IMR-90 (cell line): ENCODE measurements around the gene SASH3. TPM values are rescaled to one million over a fixed set of nuclear protein-coding genes. Genes with fewer than 3 reads are reported as not detected.

ENCODE experiments used
- ATAC-seq: fragments of 200-7000 bp; cut with Tn5 transposase; 2 replicates; pipeline ENCODE4 v1.9.1; 2020; ENCODE audit warnings: low read depth, mild to moderate bottlenecking, moderate library complexity
- BruUV-seq: library from RNA; stranded (reverse); fragments of 400-500 nt; replicated peaks from 2 replicates; lab custom pipeline; 2021; lab: Mats Ljungman, UMichigan
- CTCF ChIA-PET: fragments of 300-600 bp; formaldehyde crosslinking; extraction: SDS; loops from one replicate; lab custom pipeline; 2021; ENCODE audit warnings: antibody characterized with exemption; lab: Yijun Ruan, JAX
- POLR2A ChIA-PET: fragments of 300-600 bp; sonication (Branson Sonifier 250); formaldehyde crosslinking; loops from one replicate; lab custom pipeline; 2022; ENCODE audit warnings: antibody characterized with exemption; ENCODE audit not compliant: unreplicated experiment; lab: Charles Lee
- DNase-seq: peaks from one replicate; pipeline ENCODE4 v3.0.0; 2013
- H2AFZ ChIP-seq: replicated peaks from 2 replicates; pipeline ENCODE3; 2013; ENCODE audit warnings: low read length, mild to moderate bottlenecking; ENCODE audit not compliant: poor library complexity
- H2AK5ac ChIP-seq: 2 replicates; pipeline ENCODE4 v1.6.1; 2013; ENCODE audit warnings: low read depth, low read length, inconsistent platforms
- H2AK9ac ChIP-seq: replicated peaks from 2 replicates; pipeline ENCODE3; 2013; ENCODE audit warnings: mild to moderate bottlenecking, low read depth, low read length, moderate library complexity; ENCODE audit not compliant: poor library complexity
- H2BK120ac ChIP-seq: 2 replicates; pipeline ENCODE4 v1.6.1; 2013; ENCODE audit warnings: low read depth, low read length, inconsistent platforms
- H2BK15ac ChIP-seq: 3 replicates; pipeline ENCODE4 v1.6.1; 2013; ENCODE audit warnings: low read depth, low read length, inconsistent platforms
- H2BK20ac ChIP-seq: 2 replicates; pipeline ENCODE4 v1.6.1; 2013; ENCODE audit warnings: low read depth, mild to moderate bottlenecking, inconsistent platforms, low read length, moderate library complexity
- H2BK5ac ChIP-seq: 2 replicates; pipeline ENCODE4 v1.6.1; 2013; ENCODE audit warnings: mild to moderate bottlenecking, low read depth, low read length, inconsistent platforms; ENCODE audit not compliant: poor library complexity, severe bottlenecking
- H3K14ac ChIP-seq: replicated peaks from 2 replicates; pipeline ENCODE4 v1.6.1; 2013; ENCODE audit warnings: low read depth, low read length, inconsistent platforms
- H3K18ac ChIP-seq: 2 replicates; pipeline ENCODE4 v1.6.1; 2013; ENCODE audit warnings: low read depth, low read length, control low read depth
- H3K23ac ChIP-seq: 2 replicates; pipeline ENCODE4 v1.6.1; 2013; ENCODE audit warnings: low read depth, low read length, inconsistent platforms
- H3K27ac ChIP-seq: 2 replicates; pipeline ENCODE4 v1.5.1; 2013; ENCODE audit warnings: mild to moderate bottlenecking, control low read depth, low read length; ENCODE audit not compliant: insufficient read depth
- H3K27me3 ChIP-seq: 2 replicates; pipeline ENCODE4 v1.6.1; 2013; ENCODE audit warnings: low read length; ENCODE audit not compliant: control insufficient read depth, insufficient read depth
- H3K36me3 ChIP-seq: 2 replicates; pipeline ENCODE4 v1.6.1; 2013; ENCODE audit warnings: low read length, mixed read lengths; ENCODE audit not compliant: control insufficient read depth, insufficient read depth
- H3K4ac ChIP-seq: 2 replicates; pipeline ENCODE4 v1.6.1; 2013; ENCODE audit warnings: low read depth, low read length, inconsistent platforms
- H3K4me1 ChIP-seq: 2 replicates; pipeline ENCODE4 v1.6.1; 2013; ENCODE audit warnings: low read length, mixed read lengths; ENCODE audit not compliant: control insufficient read depth, insufficient read depth
- H3K4me2 ChIP-seq: 2 replicates; pipeline ENCODE4 v1.6.1; 2013; ENCODE audit warnings: low read depth, mild to moderate bottlenecking, control low read depth, low read length, moderate library complexity
- H3K4me3 ChIP-seq: 2 replicates; pipeline ENCODE4 v1.5.1; 2013; ENCODE audit warnings: low read depth, mild to moderate bottlenecking, control low read depth, low read length, moderate library complexity; ENCODE audit not compliant: insufficient read depth
- H3K56ac ChIP-seq: 2 replicates; pipeline ENCODE4 v1.6.1; 2013; ENCODE audit warnings: low read length, inconsistent platforms; ENCODE audit not compliant: insufficient read depth; ENCODE audit errors: extremely low read depth
- H3K79me1 ChIP-seq, 2 experiments: 2 replicates each; pipeline ENCODE4 v1.6.1; 2013; ENCODE audit warnings: low read length in 2 of 2, inconsistent platforms in 1 of 2, low read depth in 1 of 2
- H3K9ac ChIP-seq: 2 replicates; pipeline ENCODE4 v1.6.1; 2013; ENCODE audit warnings: low read depth, low read length, control low read depth
- H3K9me1 ChIP-seq: 2 replicates; pipeline ENCODE4 v1.6.1; 2013; ENCODE audit warnings: low read length, inconsistent platforms; ENCODE audit not compliant: insufficient read depth
- H3K9me3 ChIP-seq: 2 replicates; pipeline ENCODE4 v1.6.1; 2013; ENCODE audit warnings: low read length; ENCODE audit not compliant: control insufficient read depth, insufficient read depth
- H4K20me1 ChIP-seq: 2 replicates; pipeline ENCODE4 v1.6.1; 2013; ENCODE audit warnings: low read length, inconsistent platforms; ENCODE audit not compliant: insufficient read depth
- H4K5ac ChIP-seq: 2 replicates; pipeline ENCODE4 v1.6.1; 2013; ENCODE audit warnings: mild to moderate bottlenecking, low read depth, low read length, control low read depth
- H4K8ac ChIP-seq, 2 experiments: 2 replicates each; pipeline ENCODE4 v1.6.1; 2013; ENCODE audit warnings: low read depth in 2 of 2, low read length in 2 of 2, control low read depth in 1 of 2, inconsistent platforms in 1 of 2
- H4K91ac ChIP-seq: 2 replicates; pipeline ENCODE4 v1.6.1; 2013; ENCODE audit warnings: low read depth, low read length, inconsistent platforms; ENCODE audit not compliant: insufficient read depth
- CEBPB ChIP-seq: IDR thresholded peaks from 2 replicates; pipeline ENCODE4 v1.6.1; 2012; ENCODE audit warnings: low read depth, low read length, improper control_type of control experiment
- RCOR1 ChIP-seq: IDR thresholded peaks from 2 replicates; pipeline ENCODE4 v1.6.1; 2012; ENCODE audit warnings: mild to moderate bottlenecking, low read length, improper control_type of control experiment; ENCODE audit not compliant: insufficient replicate concordance
- WGBS, 2 experiments: methylation state at CpG; one replicate each; pipeline versions ENCODE4 v1.1.5 to v1.1.7; 2013; ENCODE audit warnings: missing lambda C conversion rate in 2 of 2; ENCODE audit not compliant: insufficient read length in 1 of 2; ENCODE audit errors: extremely low coverage in 2 of 2; 5-methylcytosine and 5-hydroxymethylcytosine counted together
- dilution Hi-C: fragments of 300-500 bp; cut with HindIII; formaldehyde crosslinking; loops from one replicate; pipeline ENCODE4 v1.14.3; 2018; ENCODE audit warnings: low sequenced_read_pairs; ENCODE audit not compliant: unreplicated experiment
- in situ Hi-C: fragments of 300-500 bp; cut with MboI; formaldehyde crosslinking; loops from 3 replicates; pipeline ENCODE4 v1.14.3; 2019; ENCODE audit warnings: low sequenced_read_pairs, inconsistent platforms, mixed read lengths
- intact Hi-C: fragments of 100-400 bp; cut with micrococcal nuclease; formaldehyde crosslinking; loops from 2 replicates; pipeline ENCODE4 v1.10.0; 2022
- polyA plus RNA-seq, 3 experiments: library from polyadenylated mRNA; depleted of rRNA; stranded (reverse); fragments of >200 nt; gene quantifications; 2 replicates each; pipeline ENCODE4 v1.2.3, GENCODE V29; 2012; ENCODE audit warnings: low replicate concordance in 1 of 3
- total RNA-seq: library from RNA; depleted of rRNA; stranded (reverse); fragments of >200 nt; gene quantifications from 2 replicates; pipeline ENCODE4 v1.2.3, GENCODE V29; 2012

SASH3 gene
- total and polyA plus RNA-seq, 2 of the 4 experiments (the other 2 are of a cell fraction) = not detected

GRCh38 chrX:129749069-129749468 is 30.7 kb upstream of the SASH3 start:
- CTCF ChIA-PET = no interaction called here
- H2BK20ac ChIP-seq = no peak overlapping the region
- no peak overlapping the region for H2BK15ac ChIP-seq
- H3K4me3 ChIP-seq = no peak overlapping the region
- no peak overlapping the region for H4K8ac ChIP-seq
- no peaks in the 10 kb centered on the region; the same call in 1 of the 2 replicates for H3K4me1 ChIP-seq
- H2BK120ac ChIP-seq = no peak overlapping the region
- no peak for ATAC-seq
- no peak overlapping the region for H3K23ac ChIP-seq
- no peak for DNase-seq
- no peak overlapping the region for H4K91ac ChIP-seq
- no peak overlapping the region for H3K4ac ChIP-seq
- no peaks in the 10 kb centered on the region for H3K9me3 ChIP-seq
- TF ChIP-seq CEBPB = peak; percentile 50
- no peak for TF ChIP-seq RCOR1
- no TSS peak for BruUV-seq
- H3K27me3 ChIP-seq = peaks cover 18% of the 10 kb centered on the region
- no CpG with 5 or more reads among the region's 2 CpGs for WGBS, 2 experiments
- intact Hi-C loops = no loop called here
- H4K5ac ChIP-seq = no peak overlapping the region
- H3K56ac ChIP-seq = no peak overlapping the region
- H4K20me1 ChIP-seq = no peaks in the 10 kb centered on the region
- no peak overlapping the region for H2AFZ ChIP-seq
- no peak overlapping the region for H2AK9ac ChIP-seq
- in situ Hi-C loops = no loop called here
- POLR2A ChIA-PET = no interaction called here
- H2AK5ac ChIP-seq = no peak overlapping the region
- H3K27ac ChIP-seq = no peak overlapping the region
- H3K14ac ChIP-seq = no peak overlapping the region
- no peak overlapping the region for H2BK5ac ChIP-seq
- H3K79me1 ChIP-seq = no peaks in the 10 kb centered on the region
- no peak overlapping the region for H3K18ac ChIP-seq
- dilution Hi-C loops = no loop called here
- H3K9ac ChIP-seq = no peak overlapping the region
- no peaks in the 10 kb centered on the region for H3K36me3 ChIP-seq
- H3K4me2 ChIP-seq = no peak overlapping the region
- no peaks in the 10 kb centered on the region; the same call in 1 of the 2 replicates for H3K9me1 ChIP-seq
